Caco-2 (cell line): Measurements from ENCODE around the gene PNPLA1. TPM values are rescaled to one million over a fixed set of nuclear protein-coding genes. Genes with fewer than 3 reads are reported as not detected.

ENCODE experiments used
- BruUV-seq: library from RNA; stranded (reverse); fragments of 400-500 nt; replicated peaks from 2 replicates; lab custom pipeline; 2021; lab: Mats Ljungman, UMichigan
- CTCF ChIA-PET: fragments of 300-600 bp; sonication (Branson Sonifier 250); formaldehyde crosslinking; loops from one replicate; lab custom pipeline; 2022; ENCODE audit warnings: antibody characterized with exemption; lab: Charles Lee
- POLR2A ChIA-PET: fragments of 300-600 bp; sonication (Branson Sonifier 250); formaldehyde crosslinking; loops from one replicate; lab custom pipeline; 2022; ENCODE audit warnings: antibody characterized with exemption; lab: Charles Lee
- DNase-seq, 2 experiments: peaks; one replicate each; pipeline versions ENCODE4 v3.0.0 to v3.0.0-alpha.2; 2020 to 2022
- H3K27me3 ChIP-seq: replicated peaks from 2 replicates; pipeline ENCODE4 v1.6.0; 2011; ENCODE audit warnings: low read length; ENCODE audit not compliant: control insufficient read depth, insufficient read depth
- H3K36me3 ChIP-seq: 2 replicates; pipeline ENCODE4 v1.5.1; 2011; ENCODE audit warnings: low read length; ENCODE audit not compliant: control insufficient read depth, insufficient read depth
- H3K4me1 ChIP-seq: fragments of 250-450 bp; sonication (Bioruptor Pico); 2 replicates; pipeline ENCODE4 v1.5.1; 2020; ENCODE audit warnings: mild to moderate bottlenecking
- H3K4me3 ChIP-seq: 2 replicates; pipeline ENCODE4 v1.5.1; 2011; ENCODE audit warnings: low read depth, mild to moderate bottlenecking, control low read depth, low read length
- H3K9me3 ChIP-seq: fragments of 250-450 bp; sonication (Bioruptor Pico); 2 replicates; pipeline ENCODE4 v1.5.1; 2020; ENCODE audit warnings: mild to moderate bottlenecking, moderate library complexity
- H3K27ac Mint-ChIP-seq: one replicate; pipeline ENCODE4 v1.8.0; 2022; ENCODE audit warnings: mixed read lengths; ENCODE audit not compliant: unreplicated experiment
- H3K27me3 Mint-ChIP-seq: one replicate; pipeline ENCODE4 v1.8.0; 2022; ENCODE audit warnings: mixed read lengths; ENCODE audit not compliant: insufficient read depth, unreplicated experiment
- H3K36me3 Mint-ChIP-seq: one replicate; pipeline ENCODE4 v1.8.0; 2022; ENCODE audit warnings: mild to moderate bottlenecking, mixed read lengths; ENCODE audit not compliant: insufficient read depth, unreplicated experiment
- H3K4me1 Mint-ChIP-seq: one replicate; pipeline ENCODE4 v1.8.0; 2022; ENCODE audit warnings: low read depth, mixed read lengths; ENCODE audit not compliant: unreplicated experiment
- H3K4me3 Mint-ChIP-seq: one replicate; pipeline ENCODE4 v1.8.0; 2022; ENCODE audit warnings: mild to moderate bottlenecking, moderate library complexity, mixed read lengths; ENCODE audit not compliant: unreplicated experiment
- H3K9me3 Mint-ChIP-seq: one replicate; pipeline ENCODE4 v1.8.0; 2022; ENCODE audit warnings: mixed read lengths; ENCODE audit not compliant: unreplicated experiment
- intact Hi-C: fragments of 100-400 bp; cut with micrococcal nuclease; formaldehyde crosslinking; loops from one replicate; pipeline ENCODE4 v1.10.0; 2022; ENCODE audit not compliant: unreplicated experiment
- total RNA-seq: library from RNA; stranded (reverse); gene quantifications from 2 replicates; pipeline ENCODE4 v1.2.3, GENCODE V29; 2022
- TF ChIP-seq, protein P1 (sequence below), 2 experiments: fragments of 200-600 bp in 1 of 2; IDR thresholded peaks; 1 replicate in 1 of 2; 2 replicates in 1 of 2; pipeline versions ENCODE4 v1.5.1 to v1.8.0; 2011 to 2022; ENCODE audit warnings: antibody characterized with exemption in 1 of 2, control low read depth in 1 of 2, inconsistent platforms in 1 of 2, low read depth in 1 of 2, low read length in 1 of 2, mild to moderate bottlenecking in 1 of 2, moderate library complexity in 1 of 2; ENCODE audit not compliant: insufficient read depth in 1 of 2, severe bottlenecking in 1 of 2, unreplicated experiment in 1 of 2

Gene PNPLA1
- total RNA-seq, 1 experiment from 2014 or later, result 0.25 TPM

DNA sequence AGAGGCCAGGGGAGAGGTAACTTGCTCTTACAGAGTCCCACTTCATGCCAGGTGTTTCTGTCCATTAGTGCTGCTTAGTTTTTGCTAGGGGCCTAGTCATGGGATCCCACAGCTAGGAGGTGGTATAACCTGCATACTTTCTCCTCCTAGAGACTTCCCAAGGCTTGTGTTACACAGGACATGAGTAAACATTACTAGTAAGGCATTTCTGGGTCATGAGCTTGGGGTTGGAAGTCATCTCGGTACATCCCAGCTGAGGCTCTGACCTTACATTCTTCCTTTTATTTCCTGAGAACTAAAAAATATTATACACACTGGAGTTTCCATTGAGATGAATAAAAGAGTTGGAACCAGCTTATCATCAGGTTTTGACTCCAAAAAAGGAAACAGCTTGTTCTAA is 20.9 kb upstream of the PNPLA1 start:
- H3K9me3 ChIP-seq, result no peaks in the 10 kb centered on the region
- DNase-seq, result no peak
- no TSS peak for BruUV-seq
- no peaks in the 10 kb centered on the region for H3K9me3 Mint-ChIP-seq
- no peak overlapping the region for H3K27ac Mint-ChIP-seq
- TF ChIP-seq, protein P1, sequence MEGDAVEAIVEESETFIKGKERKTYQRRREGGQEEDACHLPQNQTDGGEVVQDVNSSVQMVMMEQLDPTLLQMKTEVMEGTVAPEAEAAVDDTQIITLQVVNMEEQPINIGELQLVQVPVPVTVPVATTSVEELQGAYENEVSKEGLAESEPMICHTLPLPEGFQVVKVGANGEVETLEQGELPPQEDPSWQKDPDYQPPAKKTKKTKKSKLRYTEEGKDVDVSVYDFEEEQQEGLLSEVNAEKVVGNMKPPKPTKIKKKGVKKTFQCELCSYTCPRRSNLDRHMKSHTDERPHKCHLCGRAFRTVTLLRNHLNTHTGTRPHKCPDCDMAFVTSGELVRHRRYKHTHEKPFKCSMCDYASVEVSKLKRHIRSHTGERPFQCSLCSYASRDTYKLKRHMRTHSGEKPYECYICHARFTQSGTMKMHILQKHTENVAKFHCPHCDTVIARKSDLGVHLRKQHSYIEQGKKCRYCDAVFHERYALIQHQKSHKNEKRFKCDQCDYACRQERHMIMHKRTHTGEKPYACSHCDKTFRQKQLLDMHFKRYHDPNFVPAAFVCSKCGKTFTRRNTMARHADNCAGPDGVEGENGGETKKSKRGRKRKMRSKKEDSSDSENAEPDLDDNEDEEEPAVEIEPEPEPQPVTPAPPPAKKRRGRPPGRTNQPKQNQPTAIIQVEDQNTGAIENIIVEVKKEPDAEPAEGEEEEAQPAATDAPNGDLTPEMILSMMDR (IDR thresholded peaks at IDR 0.05; ENCODE audit: insufficient read depth in 1 of 2, low read depth in 1 of 2, low read length in 1 of 2, severe bottlenecking in 1 of 2, unreplicated experiment in 1 of 2), result no peak
- H3K36me3 Mint-ChIP-seq, result no peaks in the 10 kb centered on the region
- H3K27me3 Mint-ChIP-seq, result no peaks in the 10 kb centered on the region
- H3K4me3 ChIP-seq, result no peak overlapping the region
- CTCF ChIA-PET, result interaction anchor here (1.1 to 1.3 kb wide), 2 partner anchors 22 to 53 kb away, joined by 4 to 5 read pairs; no protein-coding TSS in a partner anchor
- H3K4me1 ChIP-seq, result peaks cover 13% of the 10 kb centered on the region
- no peaks in the 10 kb centered on the region for H3K36me3 ChIP-seq
- peaks cover 15% of the 10 kb centered on the region for H3K4me1 Mint-ChIP-seq
- intact Hi-C loops, result no loop called here
- H3K27me3 ChIP-seq, result no peaks in the 10 kb centered on the region
- POLR2A ChIA-PET, result interaction anchor here (0.7 kb wide), 1 partner anchor 13 kb away, joined by 3 read pairs; no protein-coding TSS in a partner anchor
- H3K4me3 Mint-ChIP-seq, result no peak overlapping the region

DNA sequence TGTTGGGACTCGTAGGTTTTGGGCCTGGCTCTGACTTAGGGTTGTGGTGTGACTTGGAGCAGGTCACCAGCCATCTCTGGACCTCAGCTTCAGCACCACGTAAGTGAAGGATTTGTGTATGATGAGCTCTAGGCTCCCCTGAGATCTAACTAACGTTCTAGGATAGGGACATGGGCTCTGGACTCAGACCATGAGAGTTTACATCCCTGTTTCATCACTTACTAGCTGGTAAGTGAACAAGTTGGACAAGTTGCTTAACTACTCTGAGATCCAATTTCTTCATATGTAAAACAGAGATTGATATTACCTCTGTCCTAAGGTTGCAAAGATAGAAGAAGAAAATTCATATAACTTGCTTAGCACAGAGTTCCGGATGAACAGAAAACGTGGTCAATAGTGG is 20.3 kb upstream of the PNPLA1 start:
- no peak for DNase-seq
- Histone ChIP-seq H3K27me3 (no peaks in the 10 kb centered on the region), H3K36me3 (no peaks in the 10 kb centered on the region), H3K4me3 (no peak overlapping the region), H3K9me3 (no peaks in the 10 kb centered on the region), H3K4me1 (peaks cover 12% of the 10 kb centered on the region)
- Mint-ChIP-seq H3K27me3 (no peaks in the 10 kb centered on the region), H3K4me3 (no peak overlapping the region), H3K36me3 (no peaks in the 10 kb centered on the region), H3K4me1 (peaks cover 12% of the 10 kb centered on the region), H3K9me3 (no peaks in the 10 kb centered on the region), H3K27ac (no peak overlapping the region)
- intact Hi-C loops, result no loop called here
- TF ChIP-seq, protein P1 (IDR thresholded peaks at IDR 0.05; ENCODE audit: insufficient read depth in 1 of 2, low read depth in 1 of 2, low read length in 1 of 2, severe bottlenecking in 1 of 2, unreplicated experiment in 1 of 2), result no peak
- POLR2A ChIA-PET, result interaction anchor here (0.7 kb wide), 1 partner anchor 13 kb away, joined by 3 read pairs; no protein-coding TSS in a partner anchor
- CTCF ChIA-PET, result interaction anchor here (1.1 to 1.3 kb wide), 2 partner anchors 22 to 53 kb away, joined by 4 to 5 read pairs; no protein-coding TSS in a partner anchor
- no TSS peak for BruUV-seq

DNA sequence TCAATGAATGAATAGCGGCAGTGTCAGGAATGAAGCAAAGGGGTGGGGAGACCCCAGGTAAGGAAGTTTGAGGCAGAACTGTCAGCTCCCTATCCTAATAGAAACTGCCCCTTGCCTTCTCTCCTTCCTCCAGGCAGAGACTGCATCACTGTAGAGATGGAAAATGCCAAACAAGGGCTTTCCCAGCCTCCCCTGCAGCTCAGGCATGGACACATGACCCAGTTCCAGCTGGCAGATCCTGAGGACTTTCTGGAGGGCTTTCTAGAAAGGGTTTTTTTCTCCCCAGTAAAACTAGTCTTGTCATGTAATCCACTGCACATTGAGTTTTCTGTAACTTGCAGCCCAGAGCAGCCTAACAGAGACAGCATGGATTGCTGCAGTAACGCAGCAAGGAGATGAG is 17.9 kb upstream of the PNPLA1 start:
- no peaks in the 10 kb centered on the region for H3K27me3 ChIP-seq
- no peak for DNase-seq
- intact Hi-C loops, result no loop called here
- no peaks in the 10 kb centered on the region for H3K4me1 ChIP-seq
- Mint-ChIP-seq H3K27ac (no peak overlapping the region), H3K4me3 (no peak overlapping the region), H3K4me1 (peaks cover 6% of the 10 kb centered on the region), H3K9me3 (no peaks in the 10 kb centered on the region), H3K36me3 (no peaks in the 10 kb centered on the region), H3K27me3 (no peaks in the 10 kb centered on the region)
- H3K9me3 ChIP-seq, result no peaks in the 10 kb centered on the region
- no TSS peak for BruUV-seq
- ChIA-PET POLR2A (no interaction called here), CTCF (no interaction called here)
- no peak overlapping the region for H3K4me3 ChIP-seq
- H3K36me3 ChIP-seq, result no peaks in the 10 kb centered on the region
- TF ChIP-seq, protein P1 (IDR thresholded peaks at IDR 0.05; ENCODE audit: insufficient read depth in 1 of 2, low read depth in 1 of 2, low read length in 1 of 2, severe bottlenecking in 1 of 2, unreplicated experiment in 1 of 2), result no peak
